Neural progenitor cell (in vitro differentiated cells): ENCODE data around the gene CTNNA3. TPM values are rescaled to one million over a fixed set of nuclear protein-coding genes. Genes with fewer than 3 reads are reported as not detected.
A peak's percentile ranks its signal among the peaks of the same experiment; 100 is the strongest.

Experiments
- DNase-seq: peaks from one replicate; pipeline ENCODE4 v3.0.0-alpha.2; 2016; ENCODE audit warnings: low spot score
- H2AFZ ChIP-seq: fragments of 200-600 bp; sonication (generic); replicated peaks from 2 replicates; pipeline ENCODE4 v1.6.1; 2016; ENCODE audit warnings: antibody characterized with exemption
- H3F3A ChIP-seq: fragments of 200-600 bp; sonication (generic); 2 replicates; pipeline ENCODE4 v1.6.1; 2016; ENCODE audit warnings: antibody characterized with exemption, low read depth
- H3K27ac ChIP-seq: fragments of 200-600 bp; sonication (generic); 2 replicates; pipeline ENCODE4 v1.5.1; 2016; ENCODE audit warnings: mild to moderate bottlenecking
- H3K27me3 ChIP-seq: fragments of 200-600 bp; sonication (generic); 2 replicates; pipeline ENCODE4 v1.6.1; 2016; ENCODE audit warnings: mild to moderate bottlenecking, moderate library complexity
- H3K36me3 ChIP-seq: fragments of 200-600 bp; sonication (generic); 2 replicates; pipeline ENCODE4 v1.5.1; 2016
- H3K4me1 ChIP-seq: fragments of 200-600 bp; sonication (generic); 2 replicates; pipeline ENCODE4 v1.6.1; 2016; ENCODE audit warnings: mixed run types
- H3K4me2 ChIP-seq: fragments of 200-600 bp; sonication (generic); 2 replicates; pipeline ENCODE4 v1.6.1; 2016
- H3K4me3 ChIP-seq: fragments of 200-600 bp; sonication (generic); 2 replicates; pipeline ENCODE4 v1.5.1; 2016
- H3K79me2 ChIP-seq: fragments of 200-600 bp; sonication (generic); 2 replicates; pipeline ENCODE4 v1.6.1; 2016; ENCODE audit warnings: low read depth
- H3K9ac ChIP-seq: fragments of 200-600 bp; sonication (generic); 2 replicates; pipeline ENCODE4 v1.6.1; 2016
- H3K9me3 ChIP-seq: fragments of 200-600 bp; sonication (generic); 2 replicates; pipeline ENCODE4 v1.5.1; 2016; ENCODE audit warnings: low read depth
- H4K20me1 ChIP-seq: fragments of 200-600 bp; sonication (generic); 2 replicates; pipeline ENCODE4 v1.6.1; 2016; ENCODE audit warnings: low read depth
- H3K27ac Mint-ChIP-seq: 3 replicates; pipeline ENCODE4 v1.8.0; 2021; ENCODE audit warnings: mixed read lengths
- H3K27me3 Mint-ChIP-seq: 2 replicates; pipeline ENCODE4 v1.8.0; 2022; ENCODE audit warnings: low read depth, mild to moderate bottlenecking, inconsistent platforms, moderate library complexity, mixed read lengths; ENCODE audit not compliant: insufficient read depth
- H3K36me3 Mint-ChIP-seq: 3 replicates; pipeline ENCODE4 v1.8.0; 2021; ENCODE audit warnings: mixed read lengths
- H3K4me1 Mint-ChIP-seq: 3 replicates; pipeline ENCODE4 v1.8.0; 2021; ENCODE audit warnings: mixed read lengths
- H3K4me3 Mint-ChIP-seq: 3 replicates; pipeline ENCODE4 v1.8.0; 2021; ENCODE audit warnings: mild to moderate bottlenecking, moderate library complexity, mixed read lengths
- H3K9me3 Mint-ChIP-seq: 3 replicates; pipeline ENCODE4 v1.8.0; 2020; ENCODE audit warnings: mixed read lengths
- EZH2 ChIP-seq: fragments of 200-600 bp; sonication (generic); IDR thresholded peaks from 2 replicates; pipeline ENCODE4 v1.6.1; 2017; ENCODE audit warnings: antibody characterized with exemption, mild to moderate bottlenecking, moderate library complexity
- EZH2phosphoT487 ChIP-seq: fragments of 200-600 bp; sonication (generic); IDR thresholded peaks from 2 replicates; pipeline ENCODE4 v1.6.1; 2017; ENCODE audit warnings: antibody characterized with exemption
- total RNA-seq: library from RNA; depleted of rRNA; stranded (reverse); fragments of >200 nt; gene quantifications from 2 replicates; pipeline ENCODE4 v1.2.3, GENCODE V29; 2015; ENCODE audit warnings: low replicate concordance
- TF ChIP-seq, protein P1 (sequence below): fragments of 200-600 bp; sonication (generic); IDR thresholded peaks from 2 replicates; pipeline ENCODE4 v1.5.1; 2017; ENCODE audit warnings: antibody characterized with exemption, mild to moderate bottlenecking

The CTNNA3 gene
- total RNA-seq, 1 donor from 2014 or later = 12.9 TPM

DNA sequence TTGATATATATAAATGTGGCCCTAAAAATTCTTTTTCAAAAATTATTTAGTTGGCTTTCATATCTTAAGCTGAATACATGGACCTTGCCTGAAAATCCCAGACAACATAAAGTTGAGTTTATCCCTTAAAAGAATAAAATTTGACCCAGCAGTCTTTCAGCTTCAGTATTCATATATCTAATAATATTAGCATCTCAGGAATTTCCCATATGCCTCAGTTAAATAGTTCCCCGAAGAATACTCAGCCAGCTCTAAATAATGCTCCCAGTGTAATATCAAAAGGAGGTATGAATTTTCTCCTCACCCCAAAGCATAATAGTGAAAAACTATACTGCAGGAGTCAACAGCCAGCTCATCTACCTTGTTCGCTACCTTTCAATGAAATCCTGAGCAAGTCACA is 145.9 kb downstream of the CTNNA3 start:
- TF ChIP-seq, protein P1, sequence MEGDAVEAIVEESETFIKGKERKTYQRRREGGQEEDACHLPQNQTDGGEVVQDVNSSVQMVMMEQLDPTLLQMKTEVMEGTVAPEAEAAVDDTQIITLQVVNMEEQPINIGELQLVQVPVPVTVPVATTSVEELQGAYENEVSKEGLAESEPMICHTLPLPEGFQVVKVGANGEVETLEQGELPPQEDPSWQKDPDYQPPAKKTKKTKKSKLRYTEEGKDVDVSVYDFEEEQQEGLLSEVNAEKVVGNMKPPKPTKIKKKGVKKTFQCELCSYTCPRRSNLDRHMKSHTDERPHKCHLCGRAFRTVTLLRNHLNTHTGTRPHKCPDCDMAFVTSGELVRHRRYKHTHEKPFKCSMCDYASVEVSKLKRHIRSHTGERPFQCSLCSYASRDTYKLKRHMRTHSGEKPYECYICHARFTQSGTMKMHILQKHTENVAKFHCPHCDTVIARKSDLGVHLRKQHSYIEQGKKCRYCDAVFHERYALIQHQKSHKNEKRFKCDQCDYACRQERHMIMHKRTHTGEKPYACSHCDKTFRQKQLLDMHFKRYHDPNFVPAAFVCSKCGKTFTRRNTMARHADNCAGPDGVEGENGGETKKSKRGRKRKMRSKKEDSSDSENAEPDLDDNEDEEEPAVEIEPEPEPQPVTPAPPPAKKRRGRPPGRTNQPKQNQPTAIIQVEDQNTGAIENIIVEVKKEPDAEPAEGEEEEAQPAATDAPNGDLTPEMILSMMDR = no peak
- no peak for TF ChIP-seq EZH2

DNA sequence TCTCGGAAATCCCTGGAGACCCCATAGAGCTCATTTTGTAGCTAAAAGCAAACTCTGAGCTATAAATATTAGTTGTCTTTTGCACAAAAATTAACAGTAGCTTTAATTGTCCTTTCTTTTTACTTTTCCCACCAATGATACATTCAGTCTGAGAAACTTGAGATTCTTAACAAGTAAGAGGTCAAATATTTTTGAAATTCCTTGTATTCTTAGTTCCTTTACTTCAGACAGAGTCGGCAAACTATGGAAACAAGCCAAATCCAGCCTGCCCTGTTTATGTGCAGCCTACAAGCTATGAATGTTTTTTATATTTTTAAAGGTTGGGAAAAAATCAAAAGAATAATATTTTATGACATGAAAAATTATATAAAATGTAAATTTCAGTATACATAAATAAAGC is 146.6 kb downstream of the CTNNA3 start:
- no peak for DNase-seq
- H3K36me3 ChIP-seq = no peaks in the 10 kb centered on the region
- no peak overlapping the region for H3K4me3 ChIP-seq
- no peaks in the 10 kb centered on the region for H3K9me3 ChIP-seq
- no peaks in the 10 kb centered on the region for H3K4me1 ChIP-seq
- TF ChIP-seq EZH2 = no peak
- TF ChIP-seq, protein P1 = no peak
- TF ChIP-seq EZH2phosphoT487 = no peak
- H3K9me3 Mint-ChIP-seq = peaks cover 1% of the 10 kb centered on the region
- no peak overlapping the region for H3K27ac ChIP-seq
- peaks cover 2% of the 10 kb centered on the region for H3K27me3 Mint-ChIP-seq
- H4K20me1 ChIP-seq = no peaks in the 10 kb centered on the region
- no peaks in the 10 kb centered on the region for H3F3A ChIP-seq
- H3K27me3 ChIP-seq = no peaks in the 10 kb centered on the region
- no peak overlapping the region for H3K4me3 Mint-ChIP-seq
- no peak overlapping the region for H3K9ac ChIP-seq
- no peaks in the 10 kb centered on the region for H3K79me2 ChIP-seq
- H3K36me3 Mint-ChIP-seq = no peaks in the 10 kb centered on the region
- H2AFZ ChIP-seq = no peak overlapping the region
- H3K27ac Mint-ChIP-seq = no peak overlapping the region
- no peaks in the 10 kb centered on the region for H3K4me1 Mint-ChIP-seq
- no peak overlapping the region for H3K4me2 ChIP-seq

More for the DNA sequence above, 145.9 kb downstream of the CTNNA3 start:
- no peak overlapping the region for H3K4me3 ChIP-seq
- DNase-seq = no peak
- no peak overlapping the region for H3K9ac ChIP-seq
- H3F3A ChIP-seq = no peaks in the 10 kb centered on the region
- no peak overlapping the region for H3K4me2 ChIP-seq
- H4K20me1 ChIP-seq = no peaks in the 10 kb centered on the region
- H3K36me3 Mint-ChIP-seq = no peaks in the 10 kb centered on the region
- peaks cover 2% of the 10 kb centered on the region for H3K27me3 Mint-ChIP-seq
- no peaks in the 10 kb centered on the region for H3K9me3 ChIP-seq
- no peaks in the 10 kb centered on the region for H3K4me1 Mint-ChIP-seq
- no peak overlapping the region for H3K27ac Mint-ChIP-seq
- no peaks in the 10 kb centered on the region for H3K4me1 ChIP-seq
- H2AFZ ChIP-seq = no peak overlapping the region
- H3K9me3 Mint-ChIP-seq = peaks cover 3% of the 10 kb centered on the region
- no peaks in the 10 kb centered on the region for H3K79me2 ChIP-seq
- H3K36me3 ChIP-seq = no peaks in the 10 kb centered on the region
- H3K27ac ChIP-seq = no peak overlapping the region
- H3K27me3 ChIP-seq = no peaks in the 10 kb centered on the region
- no peak overlapping the region for H3K4me3 Mint-ChIP-seq

DNA sequence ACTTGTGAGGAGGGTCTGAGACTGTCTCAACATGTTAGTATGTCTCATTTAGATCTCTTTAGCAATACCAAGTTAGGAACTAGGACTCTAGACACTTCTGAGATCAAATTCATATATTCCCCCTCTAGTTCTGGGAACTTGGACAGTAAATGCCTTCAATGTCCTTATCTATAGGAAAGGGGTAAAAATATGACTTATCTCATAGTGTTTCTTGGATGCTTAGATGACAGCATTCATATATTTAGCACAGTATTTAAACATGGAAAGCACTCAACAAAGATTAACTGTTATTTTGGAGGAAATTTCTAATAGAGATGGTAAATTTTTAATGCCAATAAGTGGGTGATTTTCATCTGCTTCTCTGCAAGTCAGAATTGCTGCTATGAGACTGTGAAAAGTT is 154.6 kb downstream of the CTNNA3 start:
- TF ChIP-seq, protein P1 = no peak
- no peak for TF ChIP-seq EZH2
- TF ChIP-seq EZH2phosphoT487 = no peak
- H2AFZ ChIP-seq = no peak overlapping the region
- H3K4me1 Mint-ChIP-seq = no peaks in the 10 kb centered on the region
- no peak overlapping the region for H3K27ac Mint-ChIP-seq
- no peak overlapping the region for H3K4me2 ChIP-seq
- H3F3A ChIP-seq = no peaks in the 10 kb centered on the region
- H3K27me3 ChIP-seq = no peaks in the 10 kb centered on the region
- H3K9ac ChIP-seq = no peak overlapping the region
- H3K9me3 Mint-ChIP-seq = no peaks in the 10 kb centered on the region
- no peaks in the 10 kb centered on the region for H3K9me3 ChIP-seq
- H3K36me3 Mint-ChIP-seq = no peaks in the 10 kb centered on the region
- H3K27ac ChIP-seq = no peak overlapping the region
- no peaks in the 10 kb centered on the region for H3K79me2 ChIP-seq
- H3K36me3 ChIP-seq = no peaks in the 10 kb centered on the region
- no peak overlapping the region for H3K4me3 ChIP-seq
- H4K20me1 ChIP-seq = no peaks in the 10 kb centered on the region
- H3K4me3 Mint-ChIP-seq = no peak overlapping the region
- no peaks in the 10 kb centered on the region for H3K27me3 Mint-ChIP-seq
- DNase-seq = no peak
- H3K4me1 ChIP-seq = no peaks in the 10 kb centered on the region

DNA sequence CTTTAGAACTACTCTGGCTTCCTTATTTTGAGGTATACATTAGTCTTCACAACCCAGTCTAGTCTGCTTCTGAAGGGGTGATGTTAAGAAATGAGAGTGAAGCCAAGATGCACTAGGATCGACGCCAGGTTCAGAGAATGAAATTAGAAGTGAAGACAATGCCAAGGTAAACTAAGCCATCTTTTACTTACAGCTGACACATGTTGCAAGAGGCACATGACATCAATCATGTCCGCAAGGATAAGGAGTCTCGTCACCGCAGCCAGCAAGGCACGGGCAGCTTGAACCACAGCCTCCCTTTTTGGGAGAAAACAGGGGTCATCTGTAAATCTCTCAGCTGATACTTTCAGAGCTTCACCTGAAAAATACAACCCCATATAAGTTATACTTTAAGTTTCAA is 156.7 kb downstream of the CTNNA3 start:
- Histone ChIP-seq H4K20me1 (no peaks in the 10 kb centered on the region), H3K27ac (no peak overlapping the region), H3K9me3 (no peaks in the 10 kb centered on the region), H3K4me2 (no peak overlapping the region), H3K9ac (no peak overlapping the region), H3K4me3 (no peak overlapping the region), H3K27me3 (no peaks in the 10 kb centered on the region), H3F3A (no peaks in the 10 kb centered on the region), H3K79me2 (no peaks in the 10 kb centered on the region), H2AFZ (peak overlapping the region; percentile 44), H3K4me1 (no peaks in the 10 kb centered on the region), H3K36me3 (no peaks in the 10 kb centered on the region)
- H3K4me1 Mint-ChIP-seq = no peaks in the 10 kb centered on the region
- H3K4me3 Mint-ChIP-seq = no peak overlapping the region
- H3K36me3 Mint-ChIP-seq = no peaks in the 10 kb centered on the region
- TF ChIP-seq EZH2phosphoT487 (no peak), EZH2 (no peak)
- TF ChIP-seq, protein P1 = no peak
- H3K27ac Mint-ChIP-seq = peak overlapping the region; percentile 59
- no peak for DNase-seq
- no peaks in the 10 kb centered on the region for H3K9me3 Mint-ChIP-seq
- no peaks in the 10 kb centered on the region for H3K27me3 Mint-ChIP-seq
